HG03575 (cell line): ENCODE measurements around the gene C5.
"Not testable (repeated sequence)": the region's sequence is repeated elsewhere in the genome, so short reads cannot be mapped to it uniquely, and the experiment has no call there.

ENCODE experiments used
- ATAC-seq: cut with Tn5 transposase; IDR thresholded peaks from one replicate; pipeline ENCODE4 v1.9.1; 2021; ENCODE audit not compliant: unreplicated experiment, insufficient number of reproducible peaks, low FRiP score; ENCODE audit errors: extremely low read depth

C5 gene

GRCh38 chr9:120989065-120989464 lies 61.0 kb downstream of the C5 start:
- ATAC-seq: no peak

GRCh38 chr9:120985819-120986222 lies 64.3 kb downstream of the C5 start:
- no peak for ATAC-seq

- ATAC-seq: no peak
Measured at GRCh38 chr9:120983259-120983837, 66.7 kb downstream of the C5 start.

GRCh38 chr9:120982836-120983235 lies 67.2 kb downstream of the C5 start:
- ATAC-seq: no peak

- no peak for ATAC-seq
Measured at GRCh38 chr9:120980951-120981350, 69.1 kb downstream of the C5 start.

- no peak for ATAC-seq
Measured at GRCh38 chr9:120979797-120980196, 70.3 kb downstream of the C5 start.

- ATAC-seq: no peak
Measured at GRCh38 chr9:120978987-120979386, 71.1 kb downstream of the C5 start.

GRCh38 chr9:120977321-120977720 lies 72.8 kb downstream of the C5 start:
- ATAC-seq: no peak

GRCh38 chr9:120974921-120975320 lies 75.2 kb downstream of the C5 start:
- no peak for ATAC-seq

GRCh38 chr9:120974181-120974580 lies 75.9 kb downstream of the C5 start:
- ATAC-seq: no peak

GRCh38 chr9:120971938-120972337 lies 78.1 kb downstream of the C5 start:
- no peak for ATAC-seq

GRCh38 chr9:120971471-120971870 lies 78.6 kb downstream of the C5 start:
- ATAC-seq: not testable (repeated sequence)

GRCh38 chr9:120970244-120970643 lies 79.8 kb downstream of the C5 start:
- ATAC-seq: no peak

GRCh38 chr9:120966013-120966369 lies 84.1 kb downstream of the C5 start:
- no peak for ATAC-seq

- no peak for ATAC-seq
Measured at GRCh38 chr9:120965344-120966012, 84.6 kb downstream of the C5 start.

- ATAC-seq: no peak
Measured at GRCh38 chr9:120961936-120962335, 88.1 kb downstream of the C5 start.

- ATAC-seq: no peak
Measured at GRCh38 chr9:120960001-120960400, 90.1 kb downstream of the C5 start.

GRCh38 chr9:120956862-120957261 lies 93.2 kb downstream of the C5 start:
- no peak for ATAC-seq

GRCh38 chr9:120951960-120952618 lies 98.0 kb downstream of the C5 start:
- ATAC-seq: no peak
